HG02938 (cell line): Measurements from ENCODE around the gene PRKCE.

Source experiments
- ATAC-seq: cut with Tn5 transposase; IDR thresholded peaks from one replicate; pipeline ENCODE4 v1.9.1; 2021; ENCODE audit warnings: mild to moderate bottlenecking, moderate library complexity; ENCODE audit not compliant: unreplicated experiment

PRKCE gene

GRCh38 chr2:45631319-45631718 is 20.2 kb upstream of the PRKCE start:
- no peak for ATAC-seq

GRCh38 chr2:45631955-45632354 is 19.5 kb upstream of the PRKCE start:
- no peak for ATAC-seq

GRCh38 chr2:45634223-45634622 is 17.3 kb upstream of the PRKCE start:
- ATAC-seq = no peak

GRCh38 chr2:45636008-45636407 is 15.5 kb upstream of the PRKCE start:
- no peak for ATAC-seq

- peak; percentile 95 for ATAC-seq
Measured at GRCh38 chr2:45637440-45637839, 14.0 kb upstream of the PRKCE start.

GRCh38 chr2:45640576-45640975 is 10.9 kb upstream of the PRKCE start:
- ATAC-seq = no peak

- ATAC-seq = peak; percentile 10
Measured at GRCh38 chr2:45643095-45643494, 8.4 kb upstream of the PRKCE start.

GRCh38 chr2:45643543-45644542 is 7.6 kb upstream of the PRKCE start:
- peak; percentile 61 for ATAC-seq

- ATAC-seq = no peak
Measured at GRCh38 chr2:45646289-45646688, 5.2 kb upstream of the PRKCE start.

- ATAC-seq = no peak
Measured at GRCh38 chr2:45647356-45647755, 4.1 kb upstream of the PRKCE start.

GRCh38 chr2:45647986-45648520 is 3.4 kb upstream of the PRKCE start:
- no peak for ATAC-seq

- ATAC-seq = no peak
Measured at GRCh38 chr2:45648636-45649035, 2.8 kb upstream of the PRKCE start.

- no peak for ATAC-seq
Measured at GRCh38 chr2:45649462-45649857, 2.0 kb upstream of the PRKCE start.

GRCh38 chr2:45649858-45650811 is 1.3 kb upstream of the PRKCE start:
- ATAC-seq = peak; percentile 24

GRCh38 chr2:45650851-45651414 is 542 bp upstream of the PRKCE start:
- peak; percentile 62 for ATAC-seq

GRCh38 chr2:45652090-45653031 is 886 bp downstream of the PRKCE start:
- no peak for ATAC-seq

- no peak for ATAC-seq
Measured at GRCh38 chr2:45653122-45653913, 1.8 kb downstream of the PRKCE start.

- ATAC-seq = no peak
Measured at GRCh38 chr2:45654250-45654649, 2.8 kb downstream of the PRKCE start.

GRCh38 chr2:45661828-45662227 is 10.4 kb downstream of the PRKCE start:
- no peak for ATAC-seq
